ENCODE results near the gene CCNL1. TPM values are rescaled to one million over a fixed set of nuclear protein-coding genes. Genes with fewer than 3 reads are reported as not detected.
A peak's percentile ranks its signal among the peaks of the same experiment; 100 is the strongest.

The CCNL1 gene
- total RNA-seq, 1 donor from 2014 or later = 133 TPM

GRCh38 chr3:157117875-157118654 lies 41.9 kb downstream of the CCNL1 start:
- DNase-seq = no peak
- TF ChIP-seq CTCF (IDR thresholded peaks at IDR 0.05) = no peak
- intact Hi-C loops (cut with DNase I) = no loop called here
- ATAC-seq = no peak
- Histone ChIP-seq H3K27ac (no peak overlapping the region), H3K4me1 (peaks cover 20% of the 10 kb centered on the region), H3K36me3 (no peaks in the 10 kb centered on the region), H3K4me3 (no peak overlapping the region), H3K27me3 (ENCODE audit: low read depth) (peaks cover 3% of the 10 kb centered on the region), H3K9me3 (no peaks in the 10 kb centered on the region)

GRCh38 chr3:157117206-157117605 lies 42.7 kb downstream of the CCNL1 start:
- Histone ChIP-seq H3K27me3 (ENCODE audit: low read depth) (peaks cover 3% of the 10 kb centered on the region), H3K4me1 (peaks cover 18% of the 10 kb centered on the region), H3K4me3 (no peak overlapping the region), H3K36me3 (no peaks in the 10 kb centered on the region), H3K27ac (no peak overlapping the region), H3K9me3 (no peaks in the 10 kb centered on the region)
- TF ChIP-seq CTCF (IDR thresholded peaks at IDR 0.05) = no peak
- no peak for DNase-seq
- ATAC-seq = no peak
- intact Hi-C loops (cut with DNase I) = no loop called here

- Histone ChIP-seq H3K27ac (no peak overlapping the region), H3K4me1 (peaks cover 12% of the 10 kb centered on the region), H3K4me3 (no peak overlapping the region), H3K27me3 (ENCODE audit: low read depth) (peaks cover 3% of the 10 kb centered on the region), H3K36me3 (no peaks in the 10 kb centered on the region), H3K9me3 (no peaks in the 10 kb centered on the region)
- DNase-seq (no peak), ATAC-seq (no peak)
- intact Hi-C loops (cut with DNase I) = no loop called here
- no peak for TF ChIP-seq CTCF (IDR thresholded peaks at IDR 0.05)
These were observed 43.9 kb downstream of the CCNL1 start for GRCh38 chr3:157116017-157116416.

- no peak overlapping the region for H3K4me3 ChIP-seq
- DNase-seq = no peak
- H3K27me3 ChIP-seq (ENCODE audit: low read depth) = peaks cover 3% of the 10 kb centered on the region
- H3K36me3 ChIP-seq = no peaks in the 10 kb centered on the region
- H3K9me3 ChIP-seq = no peaks in the 10 kb centered on the region
- H3K4me1 ChIP-seq = peaks cover 11% of the 10 kb centered on the region
- ATAC-seq = peak; percentile 67 to 76
- intact Hi-C loops (cut with DNase I) = no loop called here
- no peak overlapping the region for H3K27ac ChIP-seq
- no peak for TF ChIP-seq CTCF (IDR thresholded peaks at IDR 0.05)
These were observed 44.6 kb downstream of the CCNL1 start for GRCh38 chr3:157115069-157116006.

DNA sequence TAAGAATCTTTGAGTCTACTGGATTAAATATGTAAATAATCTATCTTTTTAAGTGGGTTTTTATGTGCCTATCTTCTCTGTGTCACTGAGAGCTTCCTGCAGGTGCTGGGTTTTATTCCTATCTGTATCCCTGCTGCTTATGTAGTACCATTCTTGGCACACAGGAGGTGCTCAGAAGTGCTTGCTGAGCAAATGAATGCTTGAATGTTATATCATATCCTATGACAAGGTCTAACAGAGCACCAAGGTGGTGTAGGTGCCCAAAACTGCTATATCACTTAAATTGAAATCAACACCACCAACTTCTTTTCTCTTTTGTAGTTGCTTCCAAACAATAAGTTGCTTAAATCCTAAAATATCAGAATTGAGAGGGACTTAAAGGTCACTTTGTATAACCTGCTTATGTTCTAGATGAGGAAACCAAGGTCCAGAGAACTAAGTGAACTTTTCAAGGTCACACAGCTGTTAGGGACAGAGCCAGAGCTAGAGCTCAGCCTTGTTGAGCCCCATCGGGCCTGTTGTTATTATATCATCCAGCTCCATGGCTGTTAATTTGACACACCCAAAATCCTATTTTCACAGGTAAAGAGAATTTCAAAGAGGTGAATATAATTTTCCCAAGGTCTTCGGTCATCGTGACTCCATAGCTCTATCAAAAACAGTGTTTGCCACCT lies 46.0 kb downstream of the CCNL1 start:
- H3K27ac ChIP-seq = no peak overlapping the region
- no peak for TF ChIP-seq CTCF (IDR thresholded peaks at IDR 0.05)
- no peaks in the 10 kb centered on the region for H3K4me1 ChIP-seq
- H3K9me3 ChIP-seq = no peaks in the 10 kb centered on the region
- no peaks in the 10 kb centered on the region for H3K36me3 ChIP-seq
- no peak for ATAC-seq
- no peak for DNase-seq
- peaks cover 3% of the 10 kb centered on the region for H3K27me3 ChIP-seq (ENCODE audit: low read depth)
- H3K4me3 ChIP-seq = no peak overlapping the region
- intact Hi-C loops (cut with DNase I) = no loop called here

Measured in lower lobe of right lung (tissue), 2 donors.